GM12878 (cell line): Measurements from ENCODE around the gene IFIT5. TPM values are rescaled to one million over a fixed set of nuclear protein-coding genes. Genes with fewer than 3 reads are reported as not detected.

ENCODE experiments used
- BACH1 ChIP-seq: fragments of 450-650 bp; IDR thresholded peaks from 2 replicates; pipeline ENCODE4 v1.6.1; 2017; ENCODE audit warnings: mild to moderate bottlenecking, borderline replicate concordance
- CBX5 ChIP-seq: sonication (generic); IDR thresholded peaks from 2 replicates; pipeline ENCODE4 v1.6.1; 2016; ENCODE audit warnings: low read depth, moderate library complexity, mild to moderate bottlenecking, inconsistent platforms
- CEBPB ChIP-seq, 2 experiments: fragments of 150-350 bp in 1 of 2; IDR thresholded peaks; 2 replicates each; pipeline ENCODE4 v1.6.1; 2012 to 2014; ENCODE audit warnings: low read depth in 2 of 2, low read length in 2 of 2, borderline replicate concordance in 1 of 2, inconsistent platforms in 1 of 2
- E2F8 ChIP-seq: fragments of 450-650 bp; IDR thresholded peaks from 2 replicates; pipeline ENCODE4 v1.6.1; 2018; ENCODE audit warnings: mild to moderate bottlenecking, low read depth, moderate library complexity; ENCODE audit not compliant: partially characterized antibody
- GATAD2B ChIP-seq: fragments of 450-650 bp; conservative IDR thresholded peaks from 2 replicates; pipeline ENCODE4 v1.6.1; 2017; ENCODE audit warnings: low read depth, mild to moderate bottlenecking, moderate library complexity
- HDGF ChIP-seq: fragments of 450-650 bp; IDR thresholded peaks from 2 replicates; pipeline ENCODE4 v1.6.1; 2016; ENCODE audit warnings: antibody characterized with exemption
- IRF5 ChIP-seq: fragments of 450-650 bp; IDR thresholded peaks from 2 replicates; pipeline ENCODE4 v1.6.1; 2017; ENCODE audit warnings: borderline replicate concordance
- JUND ChIP-seq: IDR thresholded peaks from 2 replicates; pipeline ENCODE4 v1.6.1; 2012; ENCODE audit warnings: low read depth, mild to moderate bottlenecking, low read length, improper control_type of control experiment, moderate library complexity
- KDM1A ChIP-seq: fragments of 200-600 bp; sonication (generic); IDR thresholded peaks from 2 replicates; pipeline ENCODE4 v1.6.1; 2016; ENCODE audit warnings: borderline replicate concordance
- LARP7 ChIP-seq: fragments of 450-650 bp; IDR thresholded peaks from 2 replicates; pipeline ENCODE4 v1.6.1; 2017; ENCODE audit warnings: mild to moderate bottlenecking
- MAX ChIP-seq: IDR thresholded peaks from 2 replicates; pipeline ENCODE4 v1.6.1; 2012; ENCODE audit warnings: low read depth, low read length, improper control_type of control experiment
- NBN ChIP-seq: fragments of 450-650 bp; IDR thresholded peaks from 2 replicates; pipeline ENCODE4 v1.6.1; 2016
- PAX5 ChIP-seq: IDR thresholded peaks from 2 replicates; pipeline ENCODE4 v1.6.1; 2011; ENCODE audit warnings: low read depth, low read length, borderline replicate concordance
- PML ChIP-seq: IDR thresholded peaks from 2 replicates; pipeline ENCODE4 v1.6.1; 2012; ENCODE audit warnings: low read length, inconsistent platforms
- RAD51 ChIP-seq: fragments of 450-650 bp; IDR thresholded peaks from 2 replicates; pipeline ENCODE4 v1.6.1; 2016; ENCODE audit warnings: moderate library complexity, mild to moderate bottlenecking, inconsistent platforms
- RUNX3 ChIP-seq: IDR thresholded peaks from 2 replicates; pipeline ENCODE4 v1.6.1; 2012; ENCODE audit warnings: low read length, inconsistent platforms
- TAF1 ChIP-seq: IDR thresholded peaks from 2 replicates; pipeline ENCODE4 v1.6.1; 2011; ENCODE audit warnings: mild to moderate bottlenecking, low read depth, low read length, borderline replicate concordance
- USF2 ChIP-seq: IDR thresholded peaks from 2 replicates; pipeline ENCODE4 v1.6.1; 2011; ENCODE audit warnings: low read depth, low read length, improper control_type of control experiment, borderline replicate concordance
- YY1 ChIP-seq: IDR thresholded peaks from 2 replicates; pipeline ENCODE4 v1.6.1; 2011; ENCODE audit warnings: low read depth, mild to moderate bottlenecking, low read length
- ZNF217 ChIP-seq: fragments of 450-650 bp; IDR thresholded peaks from 2 replicates; pipeline ENCODE4 v1.6.1; 2017; ENCODE audit warnings: antibody characterized with exemption, mild to moderate bottlenecking
- ZNF24 ChIP-seq: fragments of 450-650 bp; IDR thresholded peaks from 2 replicates; pipeline ENCODE4 v1.6.1; 2017; ENCODE audit warnings: antibody characterized with exemption, mild to moderate bottlenecking
- ZNF384 ChIP-seq: IDR thresholded peaks from 2 replicates; pipeline ENCODE4 v1.6.1; 2012; ENCODE audit warnings: low read depth, mild to moderate bottlenecking, low read length, improper control_type of control experiment, borderline replicate concordance
- polyA plus RNA-seq, 11 experiments: library from polyadenylated mRNA; depleted of rRNA in 4 of 11; unstranded in 6 of 11; stranded (reverse) in 5 of 11; fragments of >200 nt; fragmentation: Nextera tagmentation in 4 of 11; fragmentation: Illumina TruSeq in 1 of 11; extraction: Ambion mirVana in 4 of 11; extraction: Trizol in 1 of 11; gene quantifications; 1 replicate in 1 of 11; 2 replicates in 10 of 11; pipeline versions ENCODE4 v1.2.1 to v1.2.3, GENCODE V29; 2011 to 2016; ENCODE audit warnings: inconsistent platforms in 2 of 11, missing spikeins in 2 of 11, low read depth in 1 of 11
- total RNA-seq, 4 experiments: library from RNA; depleted of rRNA in 3 of 4; stranded (reverse); fragments of >200 nt in 3 of 4; fragmentation: Illumina TruSeq in 1 of 4; extraction: Trizol in 1 of 4; gene quantifications; 2 replicates each; pipeline versions ENCODE4 v1.2.1 to v1.2.3, GENCODE V29; 2013 to 2021

The IFIT5 gene
- total and polyA plus RNA-seq, 10 of the 15 experiments (the other 5 are each of a cell fraction or from before 2014, with no cell fraction given), result 5.9 to 17.0 (median 10.4) TPM

- TF ChIP-seq USF2, result no peak; the same call in 1 of the 2 replicates
- TF ChIP-seq CEBPB (IDR thresholded peaks at IDR 0.05; ENCODE audit: borderline replicate concordance in 1 of 2, low read depth in 2 of 2, low read length in 2 of 2), result no peak
- no peak for TF ChIP-seq E2F8
- no peak for TF ChIP-seq CBX5
- no peak for TF ChIP-seq KDM1A
- TF ChIP-seq GATAD2B, result 0 out of 2 replicates have a peak, but pooled peaks have one; percentile 38
- TF ChIP-seq ZNF217, result 0 out of 2 replicates have a peak, but pooled peaks have one; percentile 13
- peak; percentile 45; the same call in 1 of the 2 replicates for TF ChIP-seq NBN
- 0 out of 2 replicates have a peak, but pooled peaks have one; percentile 32 for TF ChIP-seq HDGF
- TF ChIP-seq MAX, result peak; percentile 91
- no peak for TF ChIP-seq ZNF24
- TF ChIP-seq ZNF384, result no peak
- TF ChIP-seq YY1, result peak; percentile 35; the same call in 1 of the 2 replicates
- peak; percentile 60; the same call in 1 of the 2 replicates for TF ChIP-seq BACH1
- TF ChIP-seq PAX5, result no peak
- TF ChIP-seq PML, result no peak
- TF ChIP-seq IRF5, result no peak
- TF ChIP-seq TAF1, result no peak
- peak; percentile 33 for TF ChIP-seq LARP7
- TF ChIP-seq RUNX3, result peak; percentile 71
- no peak for TF ChIP-seq JUND
- TF ChIP-seq RAD51, result peak; percentile 78
These were observed 782 bp downstream of the IFIT5 start (continued) for GRCh38 chr10:89414879-89415821.
